HepG2 (cell line): ENCODE data around the gene CCDC117. TPM values are rescaled to one million over a fixed set of nuclear protein-coding genes. Genes with fewer than 3 reads are reported as not detected.
A peak's percentile ranks its signal among the peaks of the same experiment; 100 is the strongest.

Experiments used
- ZNF407 ChIP-seq: sonication (generic); formaldehyde crosslinking; IDR thresholded peaks from one replicate; pipeline ENCODE4 v1.5.1; 2020; ENCODE audit warnings: mild to moderate bottlenecking, missing genetic modification reagents; ENCODE audit errors: not compliant biosample characterization
- polyA plus RNA-seq, 8 experiments: library from polyadenylated mRNA; depleted of rRNA in 3 of 8; stranded (reverse) in 7 of 8; unstranded in 1 of 8; fragments of >200 nt; fragmentation: Illumina TruSeq in 4 of 8; extraction: Trizol in 4 of 8; gene quantifications; 2 replicates each; pipeline versions ENCODE4 v1.2.1 to v1.2.3, GENCODE V29; 2011 to 2016; ENCODE audit warnings: low read depth in 4 of 8, missing spikeins in 1 of 8, mixed read lengths in 1 of 8; ENCODE audit not compliant: insufficient read depth in 1 of 8
- total RNA-seq, 5 experiments: library from RNA; depleted of rRNA; stranded (reverse); fragments of >200 nt; fragmentation: Illumina TruSeq; extraction: Trizol; gene quantifications; 2 replicates each; pipeline ENCODE4 v1.2.3, GENCODE V29; 2016; ENCODE audit warnings: low read depth in 1 of 5

The CCDC117 gene
- total and polyA plus RNA-seq, 2 of the 13 experiments (the other 11 are each of a cell fraction or from before 2014, with no cell fraction given): 12.6 to 34.2 TPM

GRCh38 chr22:28799606-28800307 lies 27.3 kb downstream of the CCDC117 start (continued):
- peak; percentile 26 for TF ChIP-seq ZNF407
